Large intestine (tissue), 3 donors: ENCODE data around the gene PRTN3. TPM values are rescaled to one million over a fixed set of nuclear protein-coding genes. Genes with fewer than 3 reads are reported as not detected.
"Not testable (repeated sequence)": the region's sequence is repeated elsewhere in the genome, so short reads cannot be mapped to it uniquely, and the experiment has no call there.

Experiments used
- DNase-seq, 2 donors: peaks; one replicate each; pipeline versions ENCODE4 v3.0.0 to v3.0.0-alpha.2; 2013
- H3K27ac ChIP-seq: one replicate; pipeline ENCODE4 v1.5.1; 2013; ENCODE audit warnings: low read length
- H3K27me3 ChIP-seq: 2 replicates; pipeline ENCODE4 v1.6.1; 2013; ENCODE audit warnings: low read length; ENCODE audit not compliant: control insufficient read depth, insufficient read depth
- H3K36me3 ChIP-seq: 2 replicates; pipeline ENCODE4 v1.6.1; 2013; ENCODE audit warnings: low read length; ENCODE audit not compliant: control insufficient read depth, insufficient read depth
- H3K4me1 ChIP-seq: one replicate; pipeline ENCODE4 v1.6.1; 2013; ENCODE audit warnings: low read length; ENCODE audit not compliant: control insufficient read depth, insufficient read depth
- H3K4me3 ChIP-seq: one replicate; pipeline ENCODE4 v1.5.1; 2013; ENCODE audit warnings: low read length
- H3K9me3 ChIP-seq: one replicate; pipeline ENCODE4 v1.6.1; 2013; ENCODE audit warnings: mild to moderate bottlenecking, low read depth, low read length, moderate library complexity; ENCODE audit not compliant: control insufficient read depth
- WGBS: methylation state at CpG from one replicate; pipeline ENCODE4 v1.1.5; 2013; ENCODE audit warnings: low lambda C conversion rate; ENCODE audit not compliant: insufficient coverage; 5-methylcytosine and 5-hydroxymethylcytosine counted together
- polyA plus RNA-seq: library from polyadenylated mRNA; unstranded; fragments of 120-200 nt; gene quantifications from one replicate; pipeline ENCODE4 v1.2.1, GENCODE V29; 2013

PRTN3 gene
- polyA plus RNA-seq, 1 donor = 0.22 TPM

- WGBS = no CpG with 5 or more reads among the region's 8 CpGs
- H3K9me3 ChIP-seq = not testable (repeated sequence)
These were observed 8.4 kb downstream of the PRTN3 start for GRCh38 chr19:849195-849594.

GRCh38 chr19:850221-850978 is 9.6 kb downstream of the PRTN3 start:
- Histone ChIP-seq H3K4me1 (peaks cover 8% of the 10 kb centered on the region), H3K4me3 (no peak overlapping the region), H3K9me3 (peaks cover 9% of the 10 kb centered on the region), H3K36me3 (no peaks in the 10 kb centered on the region), H3K27me3 (peaks cover 66% of the 10 kb centered on the region), H3K27ac (peak overlapping the region; percentile 52)
- no CpG with 5 or more reads among the region's 28 CpGs for WGBS
- DNase-seq = peak; percentile 67

More at GRCh38 chr19:849195-849594, 8.4 kb downstream of the PRTN3 start:
- H3K4me1 ChIP-seq, DNase-seq, H3K4me3 ChIP-seq, H3K27ac ChIP-seq, H3K36me3 ChIP-seq: not testable (repeated sequence)
- peaks cover 72% of the 10 kb centered on the region for H3K27me3 ChIP-seq

- Histone ChIP-seq H3K4me3 (no peak overlapping the region), H3K4me1 (peaks cover 8% of the 10 kb centered on the region), H3K27ac (peak overlapping the region; percentile 52), H3K27me3 (peaks cover 63% of the 10 kb centered on the region), H3K9me3 (peaks cover 10% of the 10 kb centered on the region), H3K36me3 (no peaks in the 10 kb centered on the region)
- DNase-seq = no peak
- no CpG with 5 or more reads among the region's 13 CpGs for WGBS
These were observed 10.2 kb downstream of the PRTN3 start for GRCh38 chr19:850979-851335.

GRCh38 chr19:852136-853013 is 11.6 kb downstream of the PRTN3 start, which contains the start of gene ELANE:
Gene ELANE, plus strand, starts transcription at chr19:852303. Its CDS starts 26 bp downstream, at chr19:852329.
- Histone ChIP-seq H3K27ac (no peak within 1 kb of the TSS), H3K9me3 (peaks cover 10% of the 10 kb centered on the region), H3K27me3 (peaks cover 49% of the 10 kb centered on the region), H3K36me3 (no peaks in the 10 kb centered on the region), H3K4me1 (peaks cover 8% of the 10 kb centered on the region), H3K4me3 (no peak within 1 kb of the TSS)
- WGBS = no CpG with 5 or more reads among the region's 55 CpGs
- DNase-seq = peak in 1 of 2 donors; percentile 1

GRCh38 chr19:853014-853585 is 12.3 kb downstream of the PRTN3 start:
- peaks cover 8% of the 10 kb centered on the region for H3K4me1 ChIP-seq
- peaks cover 7% of the 10 kb centered on the region for H3K9me3 ChIP-seq
- H3K36me3 ChIP-seq = no peaks in the 10 kb centered on the region
- WGBS = no CpG with 5 or more reads among the region's 67 CpGs
- H3K27me3 ChIP-seq = peaks cover 42% of the 10 kb centered on the region
- no peak for DNase-seq
- no peak overlapping the region for H3K27ac ChIP-seq
- no peak overlapping the region for H3K4me3 ChIP-seq

- not testable (repeated sequence) for H3K4me1 ChIP-seq, H3K27ac ChIP-seq, DNase-seq, H3K4me3 ChIP-seq, H3K36me3 ChIP-seq, H3K9me3 ChIP-seq
- no CpG with 5 or more reads among the region's 17 CpGs for WGBS
- peaks cover 36% of the 10 kb centered on the region for H3K27me3 ChIP-seq
These were observed 12.9 kb downstream of the PRTN3 start for GRCh38 chr19:853614-854220.

- H3K27me3 ChIP-seq = peaks cover 39% of the 10 kb centered on the region
- H3K9me3 ChIP-seq = peaks cover 15% of the 10 kb centered on the region
- H3K4me1 ChIP-seq = peaks cover 12% of the 10 kb centered on the region
- no peak overlapping the region for H3K4me3 ChIP-seq
- no peaks in the 10 kb centered on the region for H3K36me3 ChIP-seq
- no peak overlapping the region for H3K27ac ChIP-seq
- DNase-seq = no peak
- WGBS = no CpG with 5 or more reads among the region's 6 CpGs
These were observed 13.8 kb downstream of the PRTN3 start for GRCh38 chr19:854549-854948.

GRCh38 chr19:855142-855541 is 14.3 kb downstream of the PRTN3 start:
- Histone ChIP-seq H3K4me1 (peaks cover 16% of the 10 kb centered on the region), H3K27me3 (peaks cover 45% of the 10 kb centered on the region), H3K4me3 (no peak overlapping the region), H3K9me3 (peaks cover 16% of the 10 kb centered on the region), H3K27ac (no peak overlapping the region), H3K36me3 (no peaks in the 10 kb centered on the region)
- WGBS = no CpG with 5 or more reads among the region's 12 CpGs
- no peak for DNase-seq

GRCh38 chr19:855566-856120 is 14.8 kb downstream of the PRTN3 start:
- peaks cover 14% of the 10 kb centered on the region for H3K4me1 ChIP-seq
- H3K9me3 ChIP-seq = peaks cover 16% of the 10 kb centered on the region
- DNase-seq = no peak
- no CpG with 5 or more reads among the region's 40 CpGs for WGBS
- H3K36me3 ChIP-seq = no peaks in the 10 kb centered on the region
- no peak overlapping the region for H3K27ac ChIP-seq
- peaks cover 42% of the 10 kb centered on the region for H3K27me3 ChIP-seq
- no peak overlapping the region for H3K4me3 ChIP-seq

GRCh38 chr19:858284-858683 is 17.5 kb downstream of the PRTN3 start:
- no peak for DNase-seq
- peaks cover 22% of the 10 kb centered on the region for H3K9me3 ChIP-seq
- H3K4me3 ChIP-seq = no peak overlapping the region
- peaks cover 33% of the 10 kb centered on the region for H3K27me3 ChIP-seq
- WGBS = no CpG with 5 or more reads among the region's 9 CpGs
- H3K36me3 ChIP-seq = no peaks in the 10 kb centered on the region
- peaks cover 13% of the 10 kb centered on the region for H3K4me1 ChIP-seq
- no peak overlapping the region for H3K27ac ChIP-seq
